NCI-H1930 (cell line): ENCODE measurements around the gene CD79B.

ENCODE experiments used
- DNase-seq, 2 experiments: peaks; one replicate each; lab custom pipeline; 2025; lab: John Stamatoyannopoulos, UW

Gene CD79B

DNA sequence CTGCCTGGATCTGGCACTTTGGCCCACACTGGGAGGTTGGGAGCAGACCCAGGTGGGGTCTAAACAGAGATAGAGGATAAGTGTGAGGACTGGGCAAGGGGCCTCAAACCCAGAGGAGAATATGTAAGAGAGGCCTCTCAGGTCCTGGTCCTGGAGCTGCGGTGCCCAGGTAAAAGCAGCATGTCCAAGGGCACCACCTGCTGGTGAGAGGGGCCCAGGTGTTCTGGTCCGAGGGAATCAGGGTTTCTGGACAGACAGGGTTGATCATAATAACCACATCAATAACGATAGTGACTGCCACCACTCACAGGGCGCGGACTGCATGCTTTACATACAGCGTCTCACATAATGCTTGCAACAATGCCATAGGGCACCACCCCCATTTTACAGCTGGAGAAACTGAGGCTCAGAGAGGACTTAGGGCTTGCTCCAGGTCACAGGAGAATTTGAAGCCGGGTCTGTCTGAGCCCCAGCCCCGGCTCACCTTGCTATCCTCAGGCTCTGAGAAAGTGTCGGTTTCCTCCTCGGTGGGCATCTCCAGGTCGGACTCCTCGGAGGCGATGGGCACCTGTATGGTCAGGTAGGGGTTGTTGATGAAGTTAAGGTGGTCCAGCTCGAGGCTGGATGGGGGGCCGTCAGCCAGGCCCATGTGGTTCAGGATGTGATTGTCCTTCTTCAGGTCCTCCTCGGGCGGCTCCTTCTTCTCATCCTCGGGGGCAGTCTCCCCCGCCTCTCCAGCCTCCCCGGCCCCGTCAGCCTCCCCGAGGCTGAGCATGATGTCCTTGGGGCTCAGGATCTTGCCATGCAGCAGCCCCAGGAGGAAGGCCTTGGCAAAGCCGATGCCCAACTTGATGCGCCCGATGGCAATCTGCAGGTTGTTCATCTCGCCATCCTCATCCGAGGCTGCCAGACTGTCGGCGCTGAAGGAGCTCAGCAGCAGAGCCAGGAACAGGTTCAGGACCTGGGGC is 19.1 kb upstream of the CD79B start:
- no peak for DNase-seq

DNA sequence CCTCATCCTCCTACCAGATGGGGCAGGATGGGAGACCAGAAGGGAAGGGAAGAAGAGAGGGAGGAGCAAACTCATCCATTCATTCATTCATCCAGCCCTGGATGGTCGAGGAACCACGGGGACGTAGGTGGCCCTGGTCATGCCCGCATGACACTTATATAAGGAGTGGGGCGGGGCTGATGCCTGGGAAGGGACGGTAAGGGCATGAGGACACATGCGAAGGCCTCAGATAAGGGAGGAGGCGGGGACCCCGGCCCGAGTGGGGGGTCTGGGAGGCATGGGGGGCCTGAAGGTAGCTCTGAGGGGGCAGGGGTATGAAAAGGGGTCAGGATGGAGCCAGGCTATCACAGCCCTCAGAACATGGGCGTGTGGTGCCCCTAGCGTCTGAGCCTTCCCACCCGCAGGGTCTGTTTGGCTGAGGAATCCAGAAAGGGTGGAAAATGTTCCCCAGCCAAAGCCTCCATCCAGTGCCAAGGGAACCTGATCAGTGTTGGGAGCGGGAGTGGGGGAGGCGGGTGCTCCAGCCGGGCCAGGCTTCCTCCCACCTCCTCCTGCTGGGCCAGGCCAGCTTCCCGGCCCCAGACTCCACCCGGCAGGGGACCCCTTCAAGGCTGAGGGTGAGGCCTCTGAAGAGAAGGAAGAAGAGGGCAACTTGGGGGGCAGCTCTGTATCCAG is 17.6 kb upstream of the CD79B start:
- no peak for DNase-seq

DNA sequence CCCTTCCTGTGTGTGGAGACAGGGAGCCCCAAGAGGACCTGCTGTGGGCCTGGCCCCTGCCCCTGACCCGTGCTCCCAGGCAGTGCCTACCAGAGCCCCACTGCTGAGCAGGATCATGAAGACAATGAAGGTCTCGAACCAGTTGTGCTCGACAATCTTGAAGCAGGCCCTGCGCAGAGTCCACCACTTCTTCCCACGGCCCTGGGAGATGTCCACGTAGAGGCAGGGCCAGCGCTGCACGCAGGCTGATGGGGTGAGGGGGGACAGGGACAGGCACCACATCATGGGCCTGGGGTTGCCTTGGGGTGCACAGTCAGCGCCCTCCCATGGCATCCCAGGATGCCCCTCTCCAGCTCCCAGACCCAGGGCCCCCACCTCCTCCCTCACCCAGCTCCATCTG is 16.4 kb upstream of the CD79B start:
- DNase-seq, result no peak

DNA sequence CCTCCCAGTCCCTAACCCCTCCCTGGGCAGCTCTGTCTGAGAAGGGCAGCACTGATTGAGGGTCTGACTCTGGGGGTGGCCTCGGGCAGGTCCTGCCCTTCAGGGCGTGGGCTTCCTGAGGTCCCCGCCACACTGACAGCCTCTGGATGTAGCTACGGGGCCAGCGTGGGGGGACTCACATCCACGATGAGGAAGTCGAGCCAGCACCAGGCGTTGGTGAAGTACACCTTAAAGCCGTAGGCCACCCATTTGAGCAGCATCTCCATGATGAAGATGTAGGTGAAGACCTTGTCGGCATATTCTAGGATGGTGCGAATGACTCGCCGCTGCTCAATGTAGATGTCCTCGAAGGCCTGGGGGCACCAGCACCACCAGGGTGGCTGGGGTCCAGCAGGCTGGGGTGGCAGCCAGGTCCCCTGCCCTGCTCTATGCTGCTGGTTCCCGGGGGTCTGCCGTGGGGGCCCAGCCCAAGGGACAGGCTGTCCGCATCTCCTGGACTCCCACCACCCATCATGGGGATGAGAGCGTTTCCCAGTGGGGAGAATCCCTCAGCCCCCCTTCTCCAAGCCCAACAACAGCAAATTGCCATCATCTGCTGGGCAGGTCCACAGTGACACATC is 15.7 kb upstream of the CD79B start:
- DNase-seq, result no peak

DNA sequence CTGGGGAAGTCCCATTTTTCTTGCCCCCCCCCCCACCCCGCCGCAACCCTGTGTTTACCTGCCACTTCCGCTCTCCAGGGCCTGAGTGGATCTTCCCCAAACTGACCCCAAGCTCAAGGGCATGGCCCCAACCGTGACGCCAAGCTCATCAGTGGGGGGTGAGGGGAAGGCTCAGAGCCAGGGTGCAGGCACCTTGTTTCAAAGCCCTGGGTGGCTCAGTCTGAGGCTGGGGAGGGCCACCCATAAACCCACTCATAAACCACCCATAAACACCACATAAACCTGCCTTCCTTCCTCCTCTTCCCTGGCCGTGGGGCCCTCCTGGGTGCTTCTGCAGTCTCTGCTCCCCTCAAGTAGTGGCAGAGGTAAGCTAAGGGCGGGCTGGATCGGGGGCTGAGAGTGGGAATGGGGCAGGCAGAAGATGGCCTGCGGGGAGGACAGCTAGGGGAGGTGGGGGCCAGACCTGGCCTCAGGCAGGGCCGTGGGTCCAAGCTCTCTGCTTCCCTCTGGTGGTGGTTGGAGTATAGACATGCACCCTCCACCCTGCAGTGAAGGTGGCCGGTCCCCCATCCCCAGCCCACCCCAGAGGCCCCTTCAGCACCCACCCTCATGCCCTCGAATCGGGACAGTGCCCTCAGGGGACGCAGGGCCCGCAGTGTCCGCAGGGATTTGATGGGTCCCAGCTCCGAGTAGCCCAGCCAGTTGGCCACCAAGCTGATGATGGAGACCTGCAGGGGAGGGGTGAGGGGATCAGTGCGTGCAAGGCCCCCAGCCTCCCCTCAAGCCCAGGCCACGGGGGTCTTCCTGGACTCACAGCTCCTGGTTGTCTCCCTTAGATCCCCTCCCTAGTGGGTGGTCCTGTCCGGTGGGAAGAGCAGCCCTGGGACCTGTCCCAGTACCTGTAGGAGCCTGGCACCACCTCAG is 14.6 kb upstream of the CD79B start:
- DNase-seq, result peak in 1 of 2 experiments; percentile 48

DNA sequence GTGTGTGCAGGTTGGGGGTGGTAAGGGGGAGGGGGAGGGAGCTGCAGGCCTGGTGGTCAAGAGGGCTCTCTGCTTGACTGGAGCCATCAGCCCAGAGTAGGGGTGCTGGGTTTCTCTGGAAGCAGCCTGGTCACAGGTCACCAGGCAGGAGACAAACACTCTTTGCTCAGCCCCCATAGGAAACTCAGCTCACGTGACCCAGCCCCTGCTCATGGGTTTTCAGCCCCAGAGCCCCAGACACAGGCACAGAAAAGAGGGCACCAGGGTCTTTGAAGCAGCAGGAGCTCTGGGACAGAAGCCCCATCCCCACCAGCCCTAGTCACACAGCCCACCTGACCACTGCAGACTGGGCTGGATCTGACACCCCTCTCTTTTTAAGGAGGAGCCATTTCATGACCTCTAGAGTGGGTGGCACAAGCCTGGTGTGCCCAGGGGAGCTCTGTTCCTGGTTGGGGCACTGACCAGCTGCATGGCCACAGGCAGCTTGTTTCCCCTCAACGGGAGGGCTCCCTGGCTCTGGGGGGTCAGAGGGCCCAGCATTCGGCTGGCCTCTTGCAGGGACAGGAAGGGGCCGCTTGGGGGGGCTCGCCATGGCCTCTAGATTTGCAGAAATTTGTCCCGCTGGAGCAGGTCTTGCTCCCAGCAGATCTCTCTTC is 13.8 kb upstream of the CD79B start:
- no peak for DNase-seq

DNA sequence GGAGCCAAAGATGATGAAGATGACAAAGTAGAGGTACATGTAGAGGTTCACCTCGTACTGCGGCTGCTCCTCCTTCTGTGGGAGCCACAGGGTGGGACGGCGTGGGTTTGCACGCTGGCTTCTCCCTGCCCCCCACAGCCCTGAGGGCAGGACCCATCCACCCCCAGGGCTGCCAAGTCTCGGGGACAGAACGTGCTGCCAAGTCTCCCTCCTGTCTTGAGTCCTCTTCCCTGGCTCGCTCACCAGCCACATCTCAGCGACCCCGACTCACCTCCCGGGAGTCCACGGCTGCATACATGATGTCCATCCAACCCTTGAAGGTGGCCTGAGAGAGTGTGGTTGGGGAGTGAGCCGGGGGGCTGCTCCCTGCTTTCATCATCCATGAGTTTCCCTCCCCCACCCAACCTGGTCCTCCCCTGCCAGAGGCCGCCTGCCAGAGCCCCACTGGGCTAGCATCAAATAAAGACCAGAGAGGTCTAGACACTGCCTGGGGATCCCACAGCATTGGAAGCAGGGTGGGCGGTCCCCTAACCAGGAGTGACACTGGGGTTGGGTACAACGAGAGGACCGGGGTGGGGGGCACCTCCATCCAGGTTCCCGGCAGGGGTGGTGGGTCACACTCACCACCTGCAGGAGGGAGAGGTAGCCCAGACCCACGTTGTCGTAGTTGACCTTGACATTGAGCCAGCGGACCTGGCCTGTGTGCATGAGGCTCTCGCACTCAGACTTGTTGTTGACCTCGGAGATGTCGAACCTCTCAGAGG is 12.8 kb upstream of the CD79B start:
- no peak for DNase-seq

DNA sequence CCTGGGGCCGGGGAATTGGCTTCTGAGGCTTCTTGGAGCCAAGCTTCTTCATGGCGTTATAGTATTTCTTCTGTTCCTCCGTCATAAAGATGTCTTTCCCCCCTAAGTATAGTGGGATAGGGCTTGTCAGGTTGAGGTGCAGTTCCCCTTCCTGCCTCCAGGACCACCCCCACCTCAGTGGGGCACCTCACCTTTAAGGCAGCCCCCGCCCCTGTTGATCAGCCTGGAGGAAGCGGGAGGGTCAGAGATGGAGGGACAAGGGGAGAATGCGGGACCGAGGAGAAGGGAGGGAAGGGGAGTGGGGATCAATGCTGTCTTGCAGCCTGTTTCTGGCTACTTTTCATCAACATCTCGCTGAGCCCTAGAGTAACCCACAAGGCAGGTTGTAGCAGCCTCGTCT is 11.6 kb upstream of the CD79B start:
- no peak for DNase-seq

DNA sequence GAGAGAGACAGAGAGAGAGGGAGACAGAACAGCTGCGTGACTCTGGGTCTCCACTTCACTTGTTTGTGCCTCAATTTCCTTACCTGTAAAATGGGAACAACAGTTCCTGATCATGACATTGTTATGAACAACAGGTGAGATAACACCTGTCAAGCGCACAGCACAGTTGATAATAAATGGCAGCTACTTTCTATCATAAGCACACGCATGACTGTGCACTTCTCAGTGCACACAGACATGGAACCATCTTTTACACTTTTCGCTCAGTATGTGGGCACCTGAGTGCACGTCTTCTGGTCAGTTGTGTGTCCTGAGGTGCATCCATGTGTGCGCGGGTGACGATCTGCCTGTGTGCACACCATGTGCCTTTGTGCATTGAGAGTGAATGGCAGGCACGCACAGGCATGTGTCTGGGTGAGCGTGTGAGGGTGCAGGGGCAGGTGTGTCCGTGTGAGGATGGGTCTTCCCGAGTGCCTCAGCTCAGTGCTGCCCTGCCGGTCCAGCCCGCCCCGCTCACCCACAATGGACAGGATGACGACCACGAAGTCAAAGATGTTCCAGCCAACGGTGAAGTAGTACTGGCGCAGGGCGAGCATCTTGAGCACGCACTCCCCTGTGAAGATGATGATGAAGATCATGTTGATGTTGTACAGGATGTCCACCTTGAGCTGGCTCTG is 10.3 kb upstream of the CD79B start:
- DNase-seq, result no peak

DNA sequence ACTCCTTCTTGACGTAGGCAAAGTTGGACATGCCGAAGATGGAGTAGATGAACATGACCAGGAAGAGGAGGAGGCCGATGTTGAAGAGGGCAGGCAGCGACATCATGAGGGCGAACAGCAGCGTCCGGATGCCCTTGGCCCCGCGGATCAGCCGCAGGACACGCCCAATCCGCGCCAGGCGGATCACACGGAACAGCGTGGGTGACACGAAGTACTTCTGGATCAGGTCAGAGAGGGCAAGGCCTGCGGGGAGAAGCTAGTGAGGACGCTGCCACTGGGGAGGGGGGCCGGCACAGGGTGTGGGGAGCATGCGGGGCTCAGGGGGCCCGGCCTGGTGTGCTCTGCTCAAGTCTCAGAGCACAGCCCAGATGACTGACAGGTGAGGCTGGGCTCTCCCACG is 9.6 kb upstream of the CD79B start:
- no peak for DNase-seq

DNA sequence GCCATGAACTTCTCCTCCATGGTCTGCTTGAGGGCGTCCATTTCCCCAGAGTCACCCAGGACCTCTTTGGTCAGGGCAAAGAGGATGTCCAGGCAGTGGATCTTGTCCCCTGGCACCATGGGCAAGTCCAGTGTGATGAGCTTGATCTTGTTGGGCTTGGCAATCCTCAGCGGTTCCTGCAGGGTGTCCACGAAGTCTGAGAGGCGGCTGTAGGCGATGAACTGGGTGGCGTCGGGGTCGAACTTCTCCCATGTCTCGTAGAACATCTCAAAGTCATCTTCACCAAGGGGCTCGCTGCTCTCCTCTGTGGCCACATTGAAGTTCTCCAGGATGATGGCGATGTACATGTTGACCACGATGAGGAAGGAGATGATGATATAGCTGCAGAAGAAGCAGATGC is 9.0 kb upstream of the CD79B start:
- no peak for DNase-seq

DNA sequence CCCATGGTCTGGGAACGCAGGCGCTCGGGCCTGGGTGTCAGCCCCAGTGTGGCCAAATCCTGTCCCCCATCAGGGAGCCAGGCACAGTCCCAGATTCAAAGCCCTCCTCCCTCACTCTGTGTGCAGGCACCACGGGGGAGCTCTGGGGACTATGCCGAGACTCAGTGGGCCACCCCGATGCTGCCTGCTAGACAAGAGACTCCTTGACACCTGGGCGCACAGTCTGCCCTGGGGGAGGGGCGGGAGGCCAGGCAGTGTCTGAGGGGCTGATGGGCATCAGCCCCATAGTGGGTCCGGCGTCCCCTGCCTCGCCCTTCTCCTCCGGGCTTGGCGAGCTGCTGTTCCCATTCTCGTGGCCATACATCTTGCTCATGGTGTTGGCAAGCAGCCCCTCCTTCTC is 8.5 kb upstream of the CD79B start:
- no peak for DNase-seq

DNA sequence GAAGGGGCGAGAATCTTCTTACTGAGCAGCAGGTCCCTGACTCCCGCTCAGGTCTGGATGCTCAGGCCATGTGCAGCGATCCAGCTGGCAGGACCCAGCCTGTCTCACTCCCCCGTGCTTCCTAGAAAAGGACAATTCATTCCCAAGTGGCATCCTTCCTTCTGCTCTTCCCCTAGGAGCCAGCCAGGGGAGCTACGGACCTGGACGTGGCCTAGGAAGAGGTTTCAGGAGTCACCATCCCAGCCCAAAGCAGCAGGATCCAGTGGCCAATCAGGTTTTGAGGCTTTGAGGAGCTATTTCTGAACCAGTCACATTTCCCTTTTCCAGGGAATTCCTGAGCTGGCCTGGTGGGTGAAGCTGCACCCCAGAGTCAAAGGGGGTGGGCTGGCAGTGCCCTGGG is 7.8 kb upstream of the CD79B start:
- DNase-seq, result no peak

DNA sequence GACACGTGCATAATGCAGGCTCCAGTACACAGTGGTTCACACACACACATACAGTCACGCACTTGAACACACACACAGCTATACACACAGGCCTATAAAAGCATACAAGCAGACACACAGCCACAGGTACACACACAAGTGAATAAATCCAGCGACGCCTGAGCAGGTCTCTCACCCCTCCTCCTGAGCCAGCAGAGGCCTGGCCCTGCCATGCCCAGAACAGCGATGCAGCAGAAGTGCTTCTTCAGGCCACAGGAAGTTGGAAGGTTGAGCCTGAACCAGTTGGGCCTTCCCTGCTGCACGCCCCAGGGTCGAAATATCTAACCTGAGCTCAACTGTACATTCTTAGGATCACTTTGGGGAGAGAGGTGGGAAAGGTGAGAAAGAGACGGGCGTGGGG is 7.3 kb upstream of the CD79B start:
- DNase-seq, result no peak

DNA sequence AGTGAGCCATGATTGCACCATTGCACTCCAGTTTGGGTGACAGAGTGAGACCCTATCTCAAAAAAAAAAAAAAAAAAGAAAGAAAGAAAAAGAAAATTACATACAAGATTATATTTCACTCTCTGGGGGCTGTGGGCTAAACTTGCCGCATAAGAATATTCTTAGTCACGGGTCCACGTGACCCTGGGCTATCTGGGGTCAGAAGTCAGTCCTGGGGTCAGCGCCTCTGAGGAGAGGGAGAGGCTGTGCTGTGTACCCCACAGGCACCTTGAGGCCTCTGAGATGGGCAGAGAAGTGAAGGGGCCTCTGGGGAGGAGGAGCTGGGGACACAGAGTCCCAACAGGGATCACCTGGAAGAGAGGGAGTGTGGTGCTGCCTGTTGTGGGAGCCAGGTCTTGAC is 5.8 kb upstream of the CD79B start:
- no peak for DNase-seq

DNA sequence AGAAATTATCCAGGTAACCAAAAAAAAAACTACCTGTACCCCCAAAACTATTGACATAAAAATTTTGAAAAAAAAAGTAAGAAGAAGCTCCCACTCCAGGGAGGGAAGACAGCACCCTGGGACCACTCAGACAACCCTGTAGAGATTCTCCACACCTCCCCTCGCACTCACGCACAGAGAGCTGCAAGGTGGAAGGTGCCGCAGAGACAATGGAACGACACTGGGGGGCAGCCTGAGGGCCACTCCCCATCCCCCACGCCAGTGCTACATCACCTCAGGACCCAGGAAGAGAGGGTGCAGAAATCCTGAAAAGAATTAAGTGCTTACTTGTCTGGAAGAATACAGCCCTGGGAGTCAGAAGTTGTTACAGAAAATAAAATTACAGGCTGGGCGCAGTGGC is 5.2 kb upstream of the CD79B start:
- no peak for DNase-seq

DNA sequence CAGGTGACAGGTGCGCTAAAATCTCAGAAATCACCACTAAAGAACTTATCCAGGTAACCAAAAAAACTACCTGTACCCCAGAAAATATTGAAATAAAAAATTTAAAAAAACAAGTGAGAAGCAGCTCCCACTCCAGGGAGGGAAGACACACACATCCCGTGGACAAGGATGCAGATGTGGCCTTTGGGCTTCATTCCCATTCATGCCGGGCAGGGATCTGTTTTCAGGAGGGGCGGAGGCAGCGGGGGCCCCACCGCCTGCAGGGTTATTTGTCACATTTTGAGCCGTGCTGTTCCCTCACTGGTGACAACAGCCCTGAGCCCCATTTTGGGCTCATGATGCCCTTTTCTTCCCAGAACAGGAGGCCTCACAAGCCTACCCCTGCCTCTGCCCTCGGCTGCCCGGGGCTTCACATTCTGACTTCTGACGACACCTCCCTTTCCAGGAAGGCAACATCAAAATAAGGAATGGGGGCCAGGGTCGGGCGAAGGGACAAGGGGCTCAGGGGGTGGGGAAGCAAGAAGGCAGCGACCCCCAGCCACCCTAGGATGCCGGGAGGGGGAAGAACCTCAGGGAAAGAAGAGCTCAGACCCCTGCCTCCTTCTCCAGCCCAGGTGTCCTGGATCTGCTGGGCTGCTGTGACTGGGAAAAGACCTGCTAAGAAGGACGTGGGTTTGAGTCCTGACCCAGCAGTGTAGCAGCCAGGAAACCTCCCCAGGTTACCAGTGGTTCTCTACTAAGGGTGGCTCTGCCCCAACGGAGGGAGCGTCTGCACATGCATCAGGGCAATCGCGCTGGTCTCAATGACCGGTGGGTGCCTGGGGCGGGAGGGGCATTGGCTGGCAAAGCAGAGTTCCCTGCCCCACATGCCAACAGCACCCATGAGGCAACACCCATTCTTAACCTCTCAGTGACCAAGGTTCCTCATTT is 2.3 kb upstream of the CD79B start:
- DNase-seq, result no peak

DNA sequence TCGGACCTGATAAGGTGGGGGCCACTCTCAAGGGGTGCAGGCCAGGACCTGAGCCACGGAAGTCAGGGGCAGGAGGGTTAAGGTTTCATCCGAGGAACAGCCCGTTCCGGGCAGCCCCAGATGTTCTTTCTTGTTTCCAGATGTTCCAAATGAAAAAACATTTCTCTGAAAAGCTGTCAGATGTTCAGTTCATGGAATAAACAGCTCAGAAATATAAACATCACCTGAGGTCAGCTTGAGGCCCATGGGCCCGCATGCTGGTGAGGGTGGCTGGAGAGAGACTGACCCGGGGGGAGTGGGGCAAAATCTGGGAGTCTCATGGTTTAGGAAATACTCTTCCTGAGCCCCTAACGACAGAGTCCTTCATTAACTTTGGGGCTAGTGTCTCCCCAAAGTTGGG is 1.5 kb upstream of the CD79B start:
- no peak for DNase-seq

DNA sequence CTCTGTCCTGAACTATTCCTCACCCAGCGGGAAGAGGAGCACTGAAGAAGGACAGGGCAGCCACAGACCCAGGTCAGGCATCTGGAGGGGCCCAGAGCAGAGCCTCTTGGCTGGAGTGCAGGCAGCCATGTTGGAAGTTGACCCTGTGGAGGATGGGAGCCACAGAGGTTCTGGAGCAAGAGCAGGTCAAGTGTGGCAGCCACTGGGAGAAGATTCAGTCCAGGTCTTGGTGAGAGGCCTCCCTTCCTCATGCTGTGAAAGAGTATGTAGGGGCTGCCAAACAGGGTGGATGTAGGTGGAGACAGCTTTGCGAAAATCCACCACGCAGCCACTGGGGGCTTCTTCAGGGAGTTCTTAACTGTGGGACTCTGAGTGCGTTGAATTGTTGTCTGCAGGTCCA is 590 bp upstream of the CD79B start:
- DNase-seq, result no peak
